Small intestine (tissue), 7 donors: ENCODE measurements around the gene ACYP2. TPM values are rescaled to one million over a fixed set of nuclear protein-coding genes. Genes with fewer than 3 reads are reported as not detected.

Experiments used
- DNase-seq, 2 donors: peaks; one replicate each; pipeline versions ENCODE4 v3.0.0 to v3.0.0-alpha.2; 2013
- FAIRE-seq: peaks from 2 replicates; lab custom pipeline; 2012; peaks lifted over from hg19 to GRCh38; lab: Jason Lieb, UNC
- H3K27ac ChIP-seq, 3 donors: one replicate each; pipeline ENCODE4 v1.5.1; 2013; ENCODE audit warnings: low read length in 2 of 3, mild to moderate bottlenecking in 2 of 3, control low read depth in 1 of 3, inconsistent platforms in 1 of 3, low read depth in 1 of 3, moderate library complexity in 1 of 3
- H3K27me3 ChIP-seq, 3 donors: one replicate each; pipeline ENCODE4 v1.6.1; 2013; ENCODE audit warnings: low read length in 3 of 3, inconsistent platforms in 1 of 3; ENCODE audit not compliant: control insufficient read depth in 3 of 3, insufficient read depth in 3 of 3
- H3K36me3 ChIP-seq, 3 donors: one replicate each; pipeline ENCODE4 v1.6.1; 2013; ENCODE audit warnings: low read length in 3 of 3, inconsistent platforms in 1 of 3, low read depth in 1 of 3, mild to moderate bottlenecking in 1 of 3, moderate library complexity in 1 of 3; ENCODE audit not compliant: control insufficient read depth in 3 of 3, insufficient read depth in 2 of 3
- H3K4me1 ChIP-seq, 3 donors: one replicate each; pipeline ENCODE4 v1.6.1; 2013; ENCODE audit warnings: low read length in 2 of 3, inconsistent platforms in 1 of 3, low read depth in 1 of 3, mild to moderate bottlenecking in 1 of 3, moderate library complexity in 1 of 3; ENCODE audit not compliant: control insufficient read depth in 3 of 3, insufficient read depth in 2 of 3
- H3K4me3 ChIP-seq, 3 donors: one replicate each; pipeline ENCODE4 v1.5.1; 2013; ENCODE audit warnings: low read length in 3 of 3, control low read depth in 1 of 3, inconsistent platforms in 1 of 3, low read depth in 1 of 3, mild to moderate bottlenecking in 1 of 3, moderate library complexity in 1 of 3
- H3K9me3 ChIP-seq, 2 donors: one replicate each; pipeline ENCODE4 v1.6.1; 2013; ENCODE audit warnings: low read depth in 1 of 2, low read length in 1 of 2; ENCODE audit not compliant: control insufficient read depth in 2 of 2, insufficient read depth in 1 of 2
- WGBS, 3 donors: extraction: QIAGEN DNeasy Blood & Tissue Kit; methylation state at CpG; one replicate each; pipeline ENCODE4 v1.1.7; 2013; 5-methylcytosine and 5-hydroxymethylcytosine counted together
- polyA plus RNA-seq, 4 donors: library from polyadenylated mRNA; stranded (reverse) in 3 of 4; unstranded in 1 of 4; fragments of 200-250 nt in 3 of 4; fragments of 120-200 nt in 1 of 4; gene quantifications; one replicate each; pipeline versions ENCODE4 v1.2.1 to v1.2.3, GENCODE V29; 2013
- donor health status: healthy with polysubstance abuse.
- donor health status: control.
- donor health status: control.
- donor health status: Bipolar disorder and iron deficiency.
- donor health status: healthy.

The ACYP2 gene
- polyA plus RNA-seq, 4 donors, result 12.3 to 17.3 (median 13.0) TPM

DNA sequence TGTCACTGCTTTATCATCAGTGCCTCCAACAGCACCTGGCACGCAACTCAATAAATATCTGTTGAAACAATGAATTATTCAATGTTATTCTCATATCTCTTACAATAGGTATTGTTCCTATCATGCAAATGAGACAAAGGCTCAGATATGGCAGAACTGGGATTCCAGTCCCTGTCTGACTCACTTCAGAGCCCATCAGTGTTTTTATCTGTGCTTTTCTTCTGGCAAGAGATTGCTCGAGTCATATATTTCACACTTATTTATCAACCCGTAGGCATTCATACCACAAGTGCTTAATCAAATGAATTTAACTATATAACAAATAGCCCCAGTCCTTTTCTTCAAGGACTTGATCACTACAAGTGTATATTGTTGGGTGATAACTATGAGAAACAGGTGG is 217.0 kb downstream of the ACYP2 start:
- Histone ChIP-seq H3K36me3 (no peaks in the 10 kb centered on the region), H3K27me3 (peaks cover 0 to 17% (median 0%) of the 10 kb centered on the region in 3 donors), H3K9me3 (peaks cover 0 to 3% of the 10 kb centered on the region in 2 donors), H3K4me3 (no peak overlapping the region), H3K4me1 (peaks cover 0 to 19% (median 2%) of the 10 kb centered on the region in 3 donors), H3K27ac (no peak overlapping the region)
- DNase-seq, result no peak
- FAIRE-seq, result no peak
- 65 to 74% (median 66%) methylated on average over 3 of the region's 3 CpGs for WGBS, 3 donors

DNA sequence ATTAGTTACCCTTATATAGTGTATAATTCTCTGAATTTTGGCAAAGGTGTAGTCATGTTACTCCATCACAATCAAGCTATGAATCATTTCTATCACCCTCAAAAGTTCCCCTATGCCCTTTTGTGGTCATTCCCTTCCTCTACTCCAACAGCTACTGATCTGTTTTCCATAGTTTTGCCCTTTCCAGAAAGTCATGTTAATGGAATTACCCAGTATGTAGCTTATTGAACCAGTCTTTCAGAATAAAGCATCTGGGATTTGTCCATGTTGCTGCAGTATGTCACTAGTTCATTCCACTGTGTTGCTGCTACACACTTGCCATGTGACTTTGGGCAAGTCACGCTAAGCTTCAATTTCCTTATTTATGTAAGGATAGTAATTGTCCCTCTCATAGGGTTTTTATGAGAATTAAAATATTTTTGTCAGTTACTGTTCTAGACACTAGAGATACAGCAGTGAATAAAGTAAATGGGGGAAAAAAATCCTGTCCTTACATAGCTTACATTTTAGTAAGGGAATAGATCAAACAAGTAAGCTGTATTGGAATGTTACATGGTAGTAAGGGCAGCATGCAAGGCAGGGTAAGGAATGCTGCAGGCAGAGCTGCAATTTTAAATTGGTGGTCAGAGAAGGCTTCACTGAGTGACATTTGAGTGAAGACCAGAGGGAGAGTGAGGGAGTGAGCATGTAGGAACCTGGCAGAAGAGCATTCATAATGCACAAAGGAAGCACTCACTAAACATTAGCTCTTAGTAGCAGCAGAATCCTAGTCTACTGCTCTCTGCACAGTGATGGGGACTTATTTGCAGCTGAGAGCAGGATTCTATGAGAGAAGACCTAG is 220.9 kb downstream of the ACYP2 start:
- no peaks in the 10 kb centered on the region for H3K36me3 ChIP-seq
- H3K4me1 ChIP-seq, result peaks cover 0 to under 1% (median 0%) of the 10 kb centered on the region in 3 donors
- no peak overlapping the region for H3K4me3 ChIP-seq
- H3K9me3 ChIP-seq, result peaks cover 0 to 1% of the 10 kb centered on the region in 2 donors
- FAIRE-seq (no peak), DNase-seq (no peak)
- peaks cover 0 to 12% (median 0%) of the 10 kb centered on the region in 3 donors for H3K27me3 ChIP-seq
- 63 to 70% (median 68%) methylated on average over 1 of the region's 1 CpG for WGBS, 3 donors
- H3K27ac ChIP-seq, result no peak overlapping the region

- FAIRE-seq (no peak), DNase-seq (no peak)
- Histone ChIP-seq H3K36me3 (no peaks in the 10 kb centered on the region), H3K9me3 (no peaks in the 10 kb centered on the region), H3K27ac (no peak overlapping the region), H3K4me1 (no peaks in the 10 kb centered on the region), H3K27me3 (peaks cover 0 to 7% (median 0%) of the 10 kb centered on the region in 3 donors), H3K4me3 (no peak overlapping the region)
- 73 to 90% (median 81%) methylated on average over 1 of the region's 1 CpG for WGBS, 3 donors
Measured at GRCh38 chr2:54336977-54337255, 221.5 kb downstream of the ACYP2 start.

DNA sequence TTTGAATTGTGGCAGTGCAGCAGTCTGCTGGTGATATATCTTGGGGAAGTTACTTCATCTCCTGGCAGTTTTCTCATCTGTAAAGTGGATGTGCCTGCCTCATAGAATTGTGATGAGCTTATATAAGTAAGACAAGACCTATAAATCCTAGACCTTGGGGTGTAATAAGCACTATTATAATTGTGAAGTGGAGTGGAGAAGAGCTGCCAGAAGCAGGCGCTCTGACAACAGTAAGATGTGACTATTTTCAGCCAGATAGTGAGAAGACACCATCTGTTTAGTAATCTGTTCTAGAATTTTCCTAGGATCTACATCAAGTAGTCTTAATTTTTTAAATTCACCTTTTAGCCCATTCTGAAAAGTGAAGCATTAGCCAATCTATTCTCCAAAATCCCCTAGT is 226.2 kb downstream of the ACYP2 start:
- Histone ChIP-seq H3K27me3 (peaks cover 0 to 4% (median 0%) of the 10 kb centered on the region in 3 donors), H3K4me1 (no peaks in the 10 kb centered on the region), H3K4me3 (no peak overlapping the region), H3K36me3 (no peaks in the 10 kb centered on the region), H3K9me3 (no peaks in the 10 kb centered on the region), H3K27ac (no peak overlapping the region)
- no peak for DNase-seq
- no peak for FAIRE-seq
- 83 to 100% (median 86%) methylated on average over 1 of the region's 1 CpG for WGBS, 3 donors

GRCh38 chr2:54342603-54343002 is 227.2 kb downstream of the ACYP2 start:
- FAIRE-seq (no peak), DNase-seq (no peak)
- Histone ChIP-seq H3K4me1 (no peaks in the 10 kb centered on the region), H3K27ac (no peak overlapping the region), H3K9me3 (no peaks in the 10 kb centered on the region), H3K27me3 (peaks cover 0 to 4% (median 0%) of the 10 kb centered on the region in 3 donors), H3K36me3 (no peaks in the 10 kb centered on the region), H3K4me3 (no peak overlapping the region)
- 36 to 65% (median 63%) methylated on average over 2 of the region's 2 CpGs for WGBS, 3 donors

- Histone ChIP-seq H3K4me3 (no peak overlapping the region), H3K36me3 (no peaks in the 10 kb centered on the region), H3K4me1 (no peaks in the 10 kb centered on the region), H3K27ac (no peak overlapping the region), H3K27me3 (no peaks in the 10 kb centered on the region), H3K9me3 (no peaks in the 10 kb centered on the region)
- DNase-seq (no peak), FAIRE-seq (no peak)
- 72 to 80% (median 77%) methylated on average over 3 of the region's 3 CpGs for WGBS, 3 donors
Measured at GRCh38 chr2:54347622-54348021, 232.2 kb downstream of the ACYP2 start.

DNA sequence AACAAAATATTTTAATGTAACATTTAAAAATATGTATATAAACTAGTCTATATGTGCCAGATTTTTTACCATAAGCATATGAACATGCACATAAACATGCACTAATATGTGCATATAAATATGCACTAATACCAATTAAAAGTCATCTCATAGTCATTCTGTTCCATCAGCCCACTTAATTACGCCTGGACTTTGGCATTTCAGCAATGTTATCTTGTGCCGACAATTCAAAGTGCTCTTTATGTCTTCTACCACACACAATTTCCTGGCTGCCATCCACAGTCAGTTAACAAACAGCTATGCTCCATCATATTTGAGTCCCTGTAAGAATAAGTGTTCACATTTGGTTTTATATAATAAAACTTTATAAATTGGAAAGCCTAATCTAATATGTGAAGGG is 233.2 kb downstream of the ACYP2 start:
- FAIRE-seq (no peak), DNase-seq (peak; percentile 28 to 79)
- Histone ChIP-seq H3K27me3 (no peaks in the 10 kb centered on the region), H3K27ac (no peak overlapping the region), H3K36me3 (no peaks in the 10 kb centered on the region), H3K9me3 (no peaks in the 10 kb centered on the region), H3K4me3 (no peak overlapping the region), H3K4me1 (no peaks in the 10 kb centered on the region)
- 3 to 43% (median 32%) methylated on average over 2 of the region's 2 CpGs for WGBS, 3 donors

DNA sequence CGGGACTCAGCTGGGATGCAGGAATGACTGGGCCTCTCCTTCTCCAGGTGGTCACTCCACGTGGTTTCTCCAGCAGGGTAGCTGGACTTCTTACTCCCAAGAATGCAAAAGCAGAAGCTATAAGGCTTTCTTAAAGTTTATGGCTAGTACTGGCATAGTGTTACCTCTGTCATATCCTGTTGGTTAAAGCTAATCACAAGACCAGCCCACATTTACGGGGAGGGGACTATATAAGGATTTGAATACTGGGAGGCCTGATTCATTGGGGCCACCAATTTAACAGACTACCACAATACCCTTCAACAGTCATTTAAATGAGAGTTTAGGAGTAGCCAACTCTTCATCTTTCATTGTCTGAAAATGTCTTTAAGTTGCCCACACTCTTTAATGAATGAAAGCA is 235.0 kb downstream of the ACYP2 start:
- Histone ChIP-seq H3K4me1 (no peaks in the 10 kb centered on the region), H3K4me3 (no peak overlapping the region), H3K27ac (no peak overlapping the region), H3K9me3 (no peaks in the 10 kb centered on the region), H3K27me3 (no peaks in the 10 kb centered on the region), H3K36me3 (no peaks in the 10 kb centered on the region)
- DNase-seq (no peak), FAIRE-seq (no peak)
- 70 to 77% (median 71%) methylated on average over 3 of the region's 3 CpGs for WGBS, 3 donors

- Histone ChIP-seq H3K36me3 (no peaks in the 10 kb centered on the region), H3K27ac (no peak overlapping the region), H3K27me3 (no peaks in the 10 kb centered on the region), H3K9me3 (no peaks in the 10 kb centered on the region), H3K4me3 (no peak overlapping the region), H3K4me1 (no peaks in the 10 kb centered on the region)
- FAIRE-seq (no peak), DNase-seq (no peak)
- 41 to 57% (median 55%) methylated on average over 5 of the region's 5 CpGs for WGBS, 3 donors
Measured at GRCh38 chr2:54353216-54353615, 237.8 kb downstream of the ACYP2 start.
